ENCODE results near the gene DHPS. TPM values are rescaled to one million over a fixed set of nuclear protein-coding genes. Genes with fewer than 3 reads are reported as not detected.

DHPS gene
- total RNA-seq, 1 donor from 2014 or later: 58.6 TPM

DNA sequence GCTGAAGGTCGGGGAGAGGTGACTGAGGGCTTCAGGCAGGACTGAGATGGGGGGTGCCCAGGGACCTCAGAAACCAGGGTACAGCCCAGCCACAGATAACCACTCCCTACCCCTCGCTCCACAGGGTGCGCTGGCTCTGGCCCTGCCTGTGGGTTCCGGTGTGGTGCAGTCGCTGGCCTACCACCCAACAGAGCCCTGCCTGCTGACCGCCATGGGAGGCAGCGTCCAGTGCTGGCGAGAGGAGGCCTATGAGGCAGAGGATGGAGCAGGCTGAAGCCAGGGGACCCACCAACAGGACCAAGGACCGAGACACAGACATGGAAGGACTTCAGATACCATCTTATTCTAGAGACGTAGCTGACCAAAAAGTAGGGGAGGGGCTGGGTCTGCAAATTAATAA is 6.3 kb downstream of the DHPS start:
- no peak for DNase-seq (ENCODE audit: low read depth, low spot score)

DNA sequence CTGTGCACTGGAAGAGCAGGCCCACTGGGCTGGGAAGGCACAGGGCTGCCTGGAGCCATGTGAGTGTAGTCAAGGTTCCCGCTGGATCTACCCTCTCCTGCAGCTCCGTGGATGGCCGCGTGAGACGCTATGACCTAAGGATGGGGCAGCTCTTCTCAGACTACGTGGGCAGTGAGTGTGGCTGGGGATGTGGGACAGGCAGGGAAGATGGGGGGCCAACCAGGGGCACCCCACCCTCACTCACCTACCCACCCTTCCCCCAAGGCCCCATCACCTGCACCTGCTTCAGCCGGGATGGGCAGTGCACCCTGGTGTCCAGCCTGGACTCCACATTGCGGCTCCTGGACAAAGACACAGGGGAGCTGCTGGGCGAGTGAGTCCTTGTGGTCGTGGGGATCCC is 8.9 kb downstream of the DHPS start:
- DNase-seq (ENCODE audit: low read depth, low spot score): no peak

DNA sequence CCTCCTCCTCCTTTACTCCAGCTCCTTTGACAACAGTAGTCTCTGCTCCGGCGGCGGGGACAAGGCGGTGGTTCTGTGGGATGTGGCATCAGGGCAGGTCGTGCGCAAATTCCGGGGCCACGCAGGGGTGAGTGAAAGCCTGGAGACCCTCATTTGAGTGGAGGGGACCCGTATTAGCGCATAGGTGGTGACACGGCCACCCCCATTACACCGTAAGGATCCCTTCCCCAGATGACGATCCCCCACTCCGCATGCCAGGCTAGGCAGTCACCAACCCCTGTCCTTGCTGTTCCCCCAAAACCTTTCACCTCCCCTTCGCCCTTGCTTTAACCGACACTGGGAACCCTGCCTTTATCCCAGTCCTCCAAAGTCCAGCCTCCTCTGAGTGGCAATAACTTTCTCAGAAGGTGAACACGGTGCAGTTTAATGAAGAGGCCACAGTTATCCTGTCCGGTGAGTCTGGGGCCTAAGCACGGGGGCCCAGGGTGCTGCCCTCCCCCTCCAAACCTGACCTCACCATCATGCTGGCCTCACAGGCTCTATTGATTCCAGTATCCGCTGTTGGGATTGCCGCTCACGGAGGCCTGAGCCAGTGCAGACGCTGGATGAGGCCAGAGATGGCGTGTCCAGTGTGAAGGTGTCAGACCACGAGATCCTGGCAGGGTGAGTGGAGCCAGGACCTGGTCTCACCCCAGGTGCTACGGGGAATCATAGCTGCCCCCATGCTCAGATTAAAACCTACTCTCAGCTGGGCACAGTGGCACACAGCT is 11.3 kb downstream of the DHPS start:
- DNase-seq (ENCODE audit: low read depth, low spot score): no peak

DNA sequence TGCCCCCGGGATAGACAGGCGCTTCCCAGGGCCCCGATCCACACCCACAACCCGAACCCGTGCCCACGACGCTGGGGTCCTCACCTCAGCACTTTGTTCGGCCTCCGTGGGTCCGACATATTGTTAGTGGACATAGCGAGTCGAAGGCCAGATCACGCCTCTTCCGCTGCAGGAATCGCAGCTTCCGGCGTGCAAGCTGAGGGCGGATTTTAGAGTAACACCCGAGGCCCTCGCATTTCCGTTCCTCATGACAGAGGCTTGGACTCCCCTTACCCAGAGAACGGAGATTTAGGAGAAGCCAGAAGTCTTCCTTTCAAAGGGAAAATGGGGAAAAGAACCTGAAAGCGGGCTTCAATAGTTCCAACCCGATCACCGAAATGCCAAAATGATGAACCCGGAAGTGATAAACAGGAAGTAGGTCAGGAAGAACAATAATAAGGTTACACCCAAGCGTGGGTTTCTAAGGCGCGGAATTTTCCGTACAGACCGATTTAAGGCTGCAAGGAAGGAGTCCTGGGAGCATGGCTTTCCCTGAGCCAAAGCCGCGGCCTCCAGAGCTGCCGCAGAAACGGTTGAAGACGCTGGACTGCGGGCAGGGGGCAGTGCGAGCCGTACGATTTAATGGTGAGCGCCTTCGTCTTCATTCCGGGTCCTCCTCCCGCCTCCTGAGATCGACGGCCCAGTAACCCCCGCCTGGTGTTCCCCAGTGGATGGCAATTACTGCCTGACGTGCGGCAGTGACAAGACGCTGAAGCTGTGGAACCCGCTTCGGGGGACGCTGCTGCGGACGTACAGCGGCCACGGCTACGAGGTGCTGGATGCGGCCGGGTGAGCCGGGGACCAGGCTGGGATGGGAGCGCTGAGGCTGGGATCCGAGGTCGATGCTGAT is 12.2 kb downstream of the DHPS start:
- no peak for DNase-seq (ENCODE audit: low read depth, low spot score)

DNA sequence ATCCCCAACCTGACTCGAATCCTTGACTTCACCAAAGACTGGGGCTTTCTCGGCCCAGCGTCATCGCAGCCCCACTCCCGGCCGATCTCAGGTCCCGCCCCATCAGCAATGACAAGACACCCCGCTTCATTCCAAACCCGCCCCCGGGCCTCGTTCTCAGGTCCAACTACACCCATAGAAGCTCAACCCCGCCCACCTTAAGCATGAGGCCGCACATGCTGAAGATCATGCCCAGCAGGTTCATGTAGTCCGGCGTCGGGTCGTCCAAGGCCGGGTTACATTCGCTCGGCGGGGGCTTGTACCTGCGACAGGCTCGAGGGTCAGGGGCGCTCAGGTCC is 12.8 kb downstream of the DHPS start:
- DNase-seq (ENCODE audit: low read depth, low spot score): no peak

DNA sequence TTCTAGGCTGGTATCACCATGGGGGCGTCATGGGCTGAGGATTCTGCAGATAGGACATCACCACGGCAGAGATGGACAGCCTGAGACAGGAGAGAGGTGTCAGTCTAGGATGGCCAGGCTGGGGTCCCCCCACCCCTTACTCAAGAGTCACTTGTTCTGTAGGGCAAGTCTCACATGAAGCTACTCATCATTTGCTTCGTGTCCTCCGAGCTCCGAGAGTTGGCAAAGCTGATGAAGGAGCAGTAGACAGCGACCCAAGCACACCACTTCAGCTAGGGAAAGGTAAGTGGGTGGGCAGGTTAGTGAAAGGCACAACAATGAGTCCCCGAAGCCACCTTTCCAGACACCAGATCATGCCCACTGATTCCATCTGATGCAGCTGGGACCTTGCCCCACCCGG is 13.3 kb downstream of the DHPS start:
- DNase-seq (ENCODE audit: low read depth, low spot score): no peak

DNA sequence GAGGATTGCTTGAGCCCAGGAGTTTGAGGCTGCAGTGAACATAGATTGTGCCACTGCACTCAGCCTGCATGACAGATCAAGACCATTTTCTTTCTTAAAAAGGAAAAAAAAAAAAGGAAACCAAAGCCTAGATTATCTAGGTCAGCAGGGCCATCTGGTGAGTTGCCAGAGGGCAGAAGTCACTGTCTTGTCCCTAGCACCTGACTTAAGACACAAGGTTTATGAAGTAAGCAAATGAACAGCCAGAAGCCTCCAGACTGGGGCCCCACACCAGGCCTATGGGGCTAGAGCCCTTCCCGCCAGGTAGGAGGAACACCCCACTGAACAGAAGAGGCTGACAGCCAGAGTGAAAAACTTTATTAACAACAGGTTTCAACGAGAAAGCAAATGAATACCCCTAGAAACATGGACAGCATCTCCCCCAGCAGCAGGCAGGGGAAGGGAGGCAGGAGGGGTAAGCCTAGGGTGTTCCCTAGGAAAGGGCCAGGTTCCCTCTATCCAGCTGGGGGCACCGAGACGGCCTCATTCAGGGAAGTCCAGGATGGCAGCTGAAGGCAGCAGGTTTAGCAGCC is 13.9 kb downstream of the DHPS start:
- no peak for DNase-seq (ENCODE audit: low read depth, low spot score)

DNA sequence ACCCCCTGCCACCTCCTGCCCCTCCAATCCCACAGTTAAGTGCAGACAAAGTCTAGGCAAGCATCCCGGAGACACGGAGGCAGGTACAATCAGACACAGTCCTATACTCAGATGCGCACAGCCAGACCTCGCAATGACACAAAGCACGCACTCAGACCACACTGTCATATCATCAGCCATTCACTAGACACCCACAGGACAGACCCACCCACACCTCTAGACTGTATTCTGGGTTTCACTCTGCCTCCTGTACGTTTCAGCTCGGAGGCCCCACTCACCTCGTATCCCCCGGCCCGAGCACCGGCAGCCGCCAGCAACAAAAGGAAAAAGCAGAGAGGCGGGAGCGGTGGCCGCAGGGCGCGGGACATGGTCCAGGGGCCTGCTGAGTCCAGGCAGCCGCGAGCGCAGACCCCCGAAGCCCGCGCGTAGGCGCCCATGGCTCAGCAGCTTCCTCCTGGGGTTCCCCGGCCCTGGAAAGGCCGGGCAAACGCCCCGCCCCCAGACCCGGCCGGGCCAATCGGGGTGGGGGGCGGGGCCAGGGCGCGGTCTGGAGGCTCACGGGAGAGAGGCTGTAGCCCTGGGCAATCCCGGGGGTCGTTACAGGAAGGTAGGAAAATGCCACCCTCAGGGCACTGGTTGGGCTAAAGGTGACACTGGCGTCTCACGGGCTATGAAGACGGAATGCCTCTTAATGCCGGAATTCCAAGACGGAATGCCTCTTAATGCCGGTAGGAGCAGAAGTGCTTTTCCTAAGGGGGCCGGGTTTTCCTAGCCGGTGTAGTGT is 15.2 kb downstream of the DHPS start, which contains the start of the genes MAN2B1 and WDR83:
Gene MAN2B1, minus strand, starts transcription at position 478 of the 784 bp plus-strand sequence. Its CDS starts 41 bp downstream, at position 437.
Gene WDR83, plus strand, starts transcription at position 543 of the 784 bp plus-strand sequence. CDS start 2,984 bp downstream, outside the sequence.
- DNase-seq (ENCODE audit: low read depth, low spot score): no peak

DNA sequence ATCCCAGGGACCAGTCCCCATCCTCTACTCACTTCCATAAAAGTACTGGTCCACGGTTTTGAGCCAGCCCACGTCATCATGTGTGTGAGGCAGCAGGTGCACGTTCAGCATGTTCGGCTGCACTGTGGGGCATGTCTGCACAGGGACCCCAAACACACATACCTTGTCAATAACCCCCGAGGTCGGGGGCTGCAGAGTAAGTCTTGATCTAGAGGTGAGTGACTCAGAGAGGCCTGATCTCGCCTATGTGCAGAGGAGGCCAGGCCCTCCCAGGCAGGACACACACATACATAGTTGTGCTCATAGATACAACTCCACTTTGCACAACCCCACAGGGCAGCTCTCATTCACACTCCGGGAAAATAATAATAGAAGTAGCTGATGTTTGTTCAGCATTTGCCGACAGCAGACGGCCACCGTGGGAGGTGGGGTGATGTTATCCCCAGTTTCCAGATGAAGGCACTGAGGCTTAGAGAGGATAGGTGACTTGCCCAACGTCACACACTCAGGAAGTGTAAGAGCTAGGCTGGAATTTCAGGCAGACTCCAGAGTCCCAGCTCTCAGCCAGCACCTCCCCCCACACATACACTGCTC is 15.9 kb downstream of the DHPS start:
- no peak for DNase-seq (ENCODE audit: low read depth, low spot score)

DNA sequence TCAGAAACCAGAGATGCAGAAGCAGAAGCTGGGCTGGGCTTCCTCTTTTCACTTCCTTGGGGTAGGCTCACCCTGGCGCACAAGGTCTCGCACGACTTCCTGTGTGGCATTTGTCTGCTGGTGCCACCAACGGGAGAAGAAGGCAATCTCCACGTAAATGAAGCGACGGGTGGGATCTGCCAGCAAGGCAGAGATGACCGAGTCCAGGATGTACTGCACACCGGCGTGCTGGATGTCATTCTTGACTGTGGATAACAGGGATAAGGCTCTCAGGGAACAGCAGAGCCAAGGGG is 16.5 kb downstream of the DHPS start:
- DNase-seq (ENCODE audit: low read depth, low spot score): no peak

DNA sequence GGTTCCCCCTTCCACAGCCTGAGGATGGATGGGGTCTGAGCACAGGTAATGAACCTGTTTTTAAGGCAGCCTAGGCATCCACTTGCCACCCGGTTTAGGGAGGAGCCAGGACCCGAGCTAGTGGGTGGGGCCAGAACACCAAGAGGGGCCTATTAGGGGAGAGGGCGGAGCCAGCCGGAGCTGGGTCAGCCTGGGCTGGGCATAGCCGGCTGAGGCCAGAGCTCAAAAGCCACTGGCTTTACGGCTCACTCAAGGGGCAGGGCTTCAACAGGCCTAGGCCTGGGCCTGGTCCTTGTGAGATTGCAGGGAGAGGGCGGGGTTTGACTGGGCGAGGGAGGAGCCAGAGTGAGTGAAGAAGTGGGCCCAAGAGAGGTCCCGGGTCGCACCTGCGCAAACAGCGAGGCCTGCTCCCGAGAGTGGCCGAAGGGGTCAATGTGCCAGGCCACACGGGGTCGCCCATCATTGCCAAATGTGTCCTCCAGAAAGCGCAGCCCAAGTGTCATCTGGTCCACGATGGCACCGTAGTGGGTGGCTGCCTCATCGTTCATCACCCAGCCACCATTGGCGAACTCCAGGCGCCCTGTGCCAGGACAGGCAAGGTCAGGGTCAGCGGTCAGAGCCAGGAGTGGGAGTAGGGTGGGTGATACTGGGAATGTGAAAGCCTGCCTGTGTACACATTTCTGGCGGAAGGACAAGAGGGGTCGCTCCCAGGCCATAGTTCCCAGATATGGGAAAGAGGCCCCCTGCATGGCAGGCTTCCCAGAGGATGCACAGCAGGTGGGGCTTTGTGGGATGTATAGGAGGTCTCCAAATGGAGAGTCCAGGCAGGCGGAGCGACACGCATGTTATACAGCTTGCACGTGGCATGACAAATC is 17.0 kb downstream of the DHPS start:
- no peak for DNase-seq (ENCODE audit: low read depth, low spot score)

DNA sequence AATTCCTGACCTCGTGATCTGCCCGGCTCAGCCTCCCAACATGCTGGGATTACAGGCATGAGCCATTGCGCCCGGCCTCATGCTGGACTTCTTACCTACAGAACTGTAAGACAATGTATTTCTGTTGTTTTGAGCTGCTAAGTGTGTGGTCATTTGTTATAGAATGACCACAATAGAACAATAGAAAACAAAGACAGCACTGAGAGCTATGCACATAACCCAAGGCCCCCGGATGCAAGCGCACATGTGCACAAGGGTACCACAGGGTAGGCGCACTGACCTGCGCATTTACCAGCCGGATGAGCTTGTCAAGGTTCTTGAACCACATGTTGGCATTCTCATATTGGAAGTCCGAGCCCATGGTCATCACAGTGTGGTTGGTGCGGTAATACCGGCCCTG is 20.7 kb downstream of the DHPS start:
- no peak for DNase-seq (ENCODE audit: low read depth, low spot score)

DNA sequence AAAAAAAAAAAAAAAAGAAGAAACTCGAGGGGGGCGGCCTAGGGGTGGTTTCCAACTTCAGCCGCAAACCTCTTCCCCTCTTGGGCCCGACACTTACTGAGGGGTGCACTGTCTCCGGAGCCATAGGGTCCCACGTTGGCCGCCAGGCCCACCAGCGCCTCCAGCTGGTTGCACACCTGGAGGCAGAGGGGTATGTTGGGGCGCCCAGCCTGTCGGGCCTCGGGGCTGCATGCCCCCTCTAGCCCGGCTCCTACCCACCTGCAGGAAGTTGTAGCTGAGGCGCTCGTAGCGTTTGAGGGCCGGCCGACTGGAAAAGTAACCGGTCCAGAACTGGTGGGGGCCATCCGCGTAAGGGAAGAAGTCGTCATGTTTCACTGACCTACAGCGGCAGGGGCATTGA is 23.7 kb downstream of the DHPS start:
- no peak for DNase-seq (ENCODE audit: low read depth, low spot score)

DNA sequence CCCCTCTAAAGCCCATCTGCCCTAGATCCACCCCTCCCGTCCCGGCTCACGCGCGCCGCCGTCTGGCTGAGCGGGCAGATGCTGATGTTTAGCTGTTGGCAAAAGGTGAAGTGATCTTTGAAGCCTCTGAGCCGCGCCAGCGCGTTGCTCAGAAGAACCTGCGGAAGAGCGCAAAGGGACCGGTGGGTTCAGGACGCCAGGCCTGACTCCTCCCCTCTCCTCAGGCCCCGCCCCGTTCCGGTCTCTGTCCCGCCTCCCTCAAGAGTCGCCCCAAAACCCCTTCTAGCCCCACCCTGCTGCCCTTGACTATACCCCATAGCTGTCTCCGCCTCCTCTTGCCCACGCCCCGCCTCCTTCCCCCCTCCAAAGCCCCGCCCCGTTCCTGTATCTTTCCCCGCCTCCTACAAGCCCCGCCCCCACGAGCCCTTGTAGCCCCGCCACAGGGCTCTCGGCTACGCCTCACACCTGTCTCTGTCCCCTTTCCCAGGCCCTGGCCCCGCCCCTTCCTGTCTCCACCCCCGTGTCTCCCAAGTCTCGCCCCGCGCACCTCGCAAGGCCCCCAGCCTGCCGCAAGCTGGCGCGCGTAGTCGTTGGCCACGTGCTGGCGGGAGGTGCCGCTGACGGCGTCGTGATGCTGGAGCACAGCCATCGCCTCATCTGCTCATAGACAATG is 24.6 kb downstream of the DHPS start:
- no peak for DNase-seq (ENCODE audit: low read depth, low spot score)

DNA sequence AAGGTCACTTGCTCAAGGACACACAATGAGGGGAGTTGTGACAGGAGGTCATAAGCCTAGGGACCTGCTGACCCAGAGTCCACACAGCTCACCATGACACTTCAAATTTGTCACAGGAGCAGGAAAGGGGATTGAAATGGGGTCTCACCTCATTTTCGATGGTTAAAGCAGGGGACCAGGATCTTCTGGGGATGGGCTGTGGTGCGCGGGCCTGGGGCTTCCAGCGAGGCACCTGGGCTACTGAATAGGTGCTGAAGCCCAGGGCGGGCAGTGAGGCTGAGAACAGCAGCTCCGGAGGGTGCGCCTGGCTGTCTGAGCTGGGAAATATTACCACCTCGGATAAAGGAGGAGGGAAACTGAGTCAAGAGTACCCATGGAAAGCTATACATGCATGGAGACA is 26.1 kb downstream of the DHPS start:
- no peak for DNase-seq (ENCODE audit: low read depth, low spot score)

DNA sequence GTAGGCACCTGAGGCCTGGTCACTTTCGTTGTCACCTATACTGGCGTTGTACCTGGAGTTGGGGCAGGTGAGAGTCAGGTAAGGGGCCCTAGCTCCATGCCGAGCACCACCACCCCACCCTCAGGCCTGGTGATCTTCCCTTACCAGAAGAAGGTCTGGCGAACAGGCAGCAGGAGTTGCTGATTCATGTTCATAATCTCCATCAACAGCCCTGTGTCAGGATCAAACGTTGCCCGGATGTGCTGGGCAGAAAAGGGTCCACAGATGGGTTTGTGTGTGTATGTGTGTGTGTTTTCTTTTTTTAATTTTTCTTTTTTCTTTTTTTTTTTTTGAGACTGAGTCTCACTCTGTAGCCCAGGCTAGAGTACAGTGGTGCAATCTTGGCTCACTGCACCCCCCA is 29.5 kb downstream of the DHPS start:
- no peak for DNase-seq (ENCODE audit: low read depth, low spot score)

DNA sequence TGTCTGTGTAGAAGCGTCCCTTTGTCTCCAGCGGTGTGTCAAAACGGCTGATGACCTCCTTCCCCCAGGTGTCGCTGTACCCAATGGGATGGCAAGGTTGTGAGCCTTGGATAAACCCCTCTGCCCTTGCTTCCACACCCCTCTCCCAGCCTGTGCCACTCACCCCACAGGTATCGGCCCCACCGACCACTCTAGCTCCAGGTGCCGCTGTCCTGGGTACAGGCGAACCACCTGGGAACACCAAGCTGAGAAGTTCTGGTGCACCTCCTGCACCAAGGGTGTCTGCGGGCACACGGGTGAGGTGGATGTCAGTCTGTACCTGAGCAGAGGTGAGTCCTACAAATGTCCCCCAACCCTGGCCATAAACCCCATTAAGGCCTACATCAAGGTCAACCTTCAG is 31.7 kb downstream of the DHPS start:
- DNase-seq (ENCODE audit: low read depth, low spot score): no peak

DNA sequence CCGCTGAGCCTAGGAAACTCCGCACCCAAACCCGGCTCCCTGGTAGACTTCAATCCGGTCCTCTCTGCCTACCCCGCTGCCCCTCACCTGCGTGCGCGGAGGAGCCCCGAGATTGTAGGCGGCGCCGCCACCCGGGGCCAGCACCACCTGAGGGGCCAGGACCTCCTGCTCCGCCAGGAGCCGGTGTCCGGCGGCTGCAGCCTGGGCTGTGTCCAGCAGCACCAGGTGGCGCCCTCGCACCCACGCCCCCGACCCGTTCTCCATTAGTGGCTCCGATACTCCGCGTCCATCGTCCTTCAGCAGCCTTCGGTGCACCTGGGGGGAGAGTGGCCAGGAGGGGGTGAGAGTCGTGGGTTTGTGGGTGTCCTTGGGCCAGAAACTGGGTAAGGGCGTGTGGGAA is 33.6 kb downstream of the DHPS start:
- no peak for DNase-seq (ENCODE audit: low read depth, low spot score)

DNA sequence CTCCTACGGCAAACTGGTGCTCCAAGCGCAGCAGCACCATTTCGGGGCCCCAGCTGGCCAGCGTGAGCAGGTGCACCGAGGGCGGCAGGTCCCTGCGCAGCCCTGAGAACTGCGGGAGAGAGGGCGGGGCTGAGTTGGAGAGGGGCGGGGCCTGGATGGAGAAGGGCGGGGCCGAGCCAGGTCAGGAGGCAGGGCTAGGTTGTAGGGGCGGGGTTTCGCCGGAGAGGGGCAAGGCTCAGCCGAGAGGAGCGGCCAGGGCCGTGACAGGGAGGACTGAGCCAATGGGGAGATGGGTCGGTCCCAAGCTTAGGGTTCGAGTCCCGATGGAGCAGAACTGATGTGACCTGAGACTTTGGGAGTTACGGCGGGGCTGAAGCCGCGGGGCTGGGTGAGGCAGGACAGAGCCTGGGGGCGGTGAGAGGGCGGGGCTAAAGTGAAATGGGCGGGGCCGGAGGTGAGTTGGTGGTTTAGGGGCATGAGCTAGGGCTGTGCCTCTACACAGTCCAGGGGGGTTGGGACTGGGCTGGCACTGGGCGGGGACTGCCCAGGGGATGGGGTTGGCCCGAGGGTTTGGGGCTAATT is 34.1 kb downstream of the DHPS start:
- DNase-seq (ENCODE audit: low read depth, low spot score): no peak
